Measurements from ENCODE around the gene ANKRD34A. TPM values are rescaled to one million over a fixed set of nuclear protein-coding genes. Genes with fewer than 3 reads are reported as not detected.
A peak's percentile ranks its signal among the peaks of the same experiment; 100 is the strongest.

Gene ANKRD34A
- total RNA-seq, 1 donor: 0.99 TPM

DNA sequence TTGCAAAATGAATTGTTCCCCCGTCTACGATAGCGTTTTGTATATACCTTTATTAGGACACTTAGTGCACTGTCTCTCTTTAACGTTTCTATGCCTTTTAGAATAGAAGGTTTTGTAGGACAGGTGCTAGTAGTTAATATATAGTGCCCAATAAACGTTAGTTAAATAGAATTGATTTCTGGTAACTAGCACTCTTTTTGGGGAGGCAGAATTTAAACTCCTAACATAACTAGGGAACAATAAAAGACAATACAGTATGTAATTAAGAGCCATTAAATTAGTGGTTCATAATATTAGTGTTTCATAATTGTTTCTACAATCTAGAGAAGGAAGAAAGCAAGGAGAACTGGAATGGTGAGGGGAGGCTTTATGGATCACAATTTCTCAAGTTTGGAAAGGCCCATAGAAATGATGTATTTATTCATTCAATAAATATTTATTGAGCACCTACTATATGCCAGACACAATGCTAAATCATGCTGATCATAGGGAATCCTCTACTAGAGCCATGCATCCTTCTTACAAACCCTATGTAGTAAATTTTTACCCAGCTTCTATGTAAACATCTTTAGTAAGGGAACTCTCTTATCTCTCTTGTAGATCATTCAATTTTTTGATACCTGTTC is 857 bp upstream of the ANKRD34A start:
- peak overlapping the region; percentile 85 for H3K4me3 ChIP-seq (ENCODE audit: low read depth, low read length)
- no peak for DNase-seq (ENCODE audit: low read depth)
- TF ChIP-seq, protein P1, sequence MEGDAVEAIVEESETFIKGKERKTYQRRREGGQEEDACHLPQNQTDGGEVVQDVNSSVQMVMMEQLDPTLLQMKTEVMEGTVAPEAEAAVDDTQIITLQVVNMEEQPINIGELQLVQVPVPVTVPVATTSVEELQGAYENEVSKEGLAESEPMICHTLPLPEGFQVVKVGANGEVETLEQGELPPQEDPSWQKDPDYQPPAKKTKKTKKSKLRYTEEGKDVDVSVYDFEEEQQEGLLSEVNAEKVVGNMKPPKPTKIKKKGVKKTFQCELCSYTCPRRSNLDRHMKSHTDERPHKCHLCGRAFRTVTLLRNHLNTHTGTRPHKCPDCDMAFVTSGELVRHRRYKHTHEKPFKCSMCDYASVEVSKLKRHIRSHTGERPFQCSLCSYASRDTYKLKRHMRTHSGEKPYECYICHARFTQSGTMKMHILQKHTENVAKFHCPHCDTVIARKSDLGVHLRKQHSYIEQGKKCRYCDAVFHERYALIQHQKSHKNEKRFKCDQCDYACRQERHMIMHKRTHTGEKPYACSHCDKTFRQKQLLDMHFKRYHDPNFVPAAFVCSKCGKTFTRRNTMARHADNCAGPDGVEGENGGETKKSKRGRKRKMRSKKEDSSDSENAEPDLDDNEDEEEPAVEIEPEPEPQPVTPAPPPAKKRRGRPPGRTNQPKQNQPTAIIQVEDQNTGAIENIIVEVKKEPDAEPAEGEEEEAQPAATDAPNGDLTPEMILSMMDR (IDR thresholded peaks at IDR 0.05; ENCODE audit: insufficient read depth, low read length): no peak

GRCh38 chr1:145963265-145964019 is 933 bp downstream of the ANKRD34A start:
- DNase-seq (ENCODE audit: low read depth): peak; percentile 55
- TF ChIP-seq, protein P1 (IDR thresholded peaks at IDR 0.05; ENCODE audit: insufficient read depth, low read length): no peak

GRCh38 chr1:145962157-145963102 is 1.9 kb downstream of the ANKRD34A start:
- no peak for DNase-seq (ENCODE audit: low read depth)
- TF ChIP-seq, protein P1 (IDR thresholded peaks at IDR 0.05; ENCODE audit: insufficient read depth, low read length): no peak
- peak overlapping the region; percentile 71 for H3K4me3 ChIP-seq (ENCODE audit: low read depth, low read length)

More at GRCh38 chr1:145963265-145964019, 933 bp downstream of the ANKRD34A start:
- peak overlapping the region; percentile 85 for H3K4me3 ChIP-seq (ENCODE audit: low read depth, low read length)

- DNase-seq (ENCODE audit: low read depth): no peak
- H3K4me3 ChIP-seq (ENCODE audit: low read depth, low read length): peak overlapping the region; percentile 71
- TF ChIP-seq, protein P1 (IDR thresholded peaks at IDR 0.05; ENCODE audit: insufficient read depth, low read length): no peak
These were observed 2.8 kb downstream of the ANKRD34A start for GRCh38 chr1:145961425-145962156.

GRCh38 chr1:145961109-145961424 is 3.3 kb downstream of the ANKRD34A start:
- TF ChIP-seq, protein P1 (IDR thresholded peaks at IDR 0.05; ENCODE audit: insufficient read depth, low read length): no peak
- peak overlapping the region; percentile 71 for H3K4me3 ChIP-seq (ENCODE audit: low read depth, low read length)

More at GRCh38 chr1:145961109-145961424, 3.3 kb downstream of the ANKRD34A start:
- DNase-seq (ENCODE audit: low read depth): no peak

All from fibroblast of the aortic adventitia (primary cell).